Articular chondrocyte of knee joint (primary cell): ENCODE results near the gene OR10A7. TPM values are rescaled to one million over a fixed set of nuclear protein-coding genes. Genes with fewer than 3 reads are reported as not detected.

Source experiments
- total RNA-seq: library from RNA; depleted of rRNA; stranded (reverse); fragments of >200 nt; gene quantifications from 2 replicates; pipeline ENCODE4 v1.2.3, GENCODE V29; 2012

Gene OR10A7, protein sequence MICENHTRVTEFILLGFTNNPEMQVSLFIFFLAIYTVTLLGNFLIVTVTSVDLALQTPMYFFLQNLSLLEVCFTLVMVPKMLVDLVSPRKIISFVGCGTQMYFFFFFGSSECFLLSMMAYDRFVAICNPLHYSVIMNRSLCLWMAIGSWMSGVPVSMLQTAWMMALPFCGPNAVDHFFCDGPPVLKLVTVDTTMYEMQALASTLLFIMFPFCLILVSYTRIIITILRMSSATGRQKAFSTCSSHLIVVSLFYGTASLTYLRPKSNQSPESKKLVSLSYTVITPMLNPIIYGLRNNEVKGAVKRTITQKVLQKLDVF
- total RNA-seq, result not detected in 2 replicates

DNA sequence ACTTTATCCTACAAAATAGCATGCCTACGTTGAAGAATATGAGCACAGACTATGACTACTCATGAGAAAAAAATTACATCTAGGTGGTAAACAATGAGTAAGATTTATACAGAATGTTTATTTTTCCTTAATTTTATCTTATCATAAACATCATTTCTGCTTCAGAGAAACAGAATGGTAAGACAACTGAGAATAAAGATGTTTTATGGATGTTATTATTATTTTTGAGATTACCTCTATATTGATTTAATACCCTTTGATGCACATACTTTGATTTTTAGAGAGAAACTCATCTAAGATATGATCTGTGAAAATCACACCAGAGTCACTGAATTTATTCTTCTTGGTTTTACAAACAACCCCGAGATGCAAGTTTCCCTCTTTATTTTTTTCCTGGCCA is at the start of gene OR10A7:
Gene OR10A7, plus strand, starts transcription at position 301 of the 400 bp plus-strand sequence. Its CDS starts 0 bp downstream, at position 301.

DNA sequence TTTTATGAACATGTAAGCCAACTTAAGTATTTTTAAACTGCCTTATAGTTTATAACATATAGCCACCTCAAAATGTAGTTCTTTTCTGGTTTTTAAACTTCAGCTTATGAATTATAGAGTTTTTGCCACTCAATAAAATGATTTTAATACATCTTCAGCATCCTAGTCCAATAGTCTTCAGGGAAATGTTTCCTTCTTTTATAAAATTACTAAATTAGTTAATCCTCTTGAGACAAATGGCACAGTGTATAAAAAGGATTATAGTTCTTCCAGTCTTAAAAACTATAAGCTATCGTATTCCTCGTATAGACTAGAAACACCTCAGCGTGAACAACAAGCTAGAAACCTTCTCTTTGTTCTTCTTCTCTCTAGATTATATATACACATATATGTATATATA is 23.5 kb downstream of the OR10A7 start, which contains the start of gene OR6C74:
Gene OR6C74, plus strand, starts transcription at position 301 of the 400 bp plus-strand sequence. CDS start 2,679 bp downstream, outside the sequence.

Other genes starting within 250 kb of the OR10A7 start
- not detected in 2 replicates for gene TESPA1, start 236.3 kb upstream of the OR10A7 start, total RNA-seq
- gene NEUROD4, start 201.1 kb upstream of the OR10A7 start, total RNA-seq, result not detected in 2 replicates
- gene OR9K2, start 94.6 kb upstream of the OR10A7 start, total RNA-seq, result not detected in 2 replicates
- not detected in 2 replicates for gene OR6C74, start 23.6 kb downstream of the OR10A7 start, total RNA-seq
- gene OR6C6, start 75.5 kb downstream of the OR10A7 start, total RNA-seq, result not detected in 2 replicates
- gene OR6C1, start 93.3 kb downstream of the OR10A7 start, total RNA-seq, result not detected in 2 replicates
- not detected in 2 replicates for gene OR6C3, start 109.7 kb downstream of the OR10A7 start, total RNA-seq
- not detected in 2 replicates for gene OR6C75, start 141.9 kb downstream of the OR10A7 start, total RNA-seq
- not detected in 2 replicates for gene OR6C65, start 179.5 kb downstream of the OR10A7 start, total RNA-seq
- gene OR6C76, start 205.2 kb downstream of the OR10A7 start, total RNA-seq, result not detected in 2 replicates
- not detected in 2 replicates for gene OR6C2, start 223.1 kb downstream of the OR10A7 start, total RNA-seq
- gene OR6C70, start 249.1 kb downstream of the OR10A7 start, total RNA-seq, result not detected in 2 replicates